CD4-positive, alpha-beta T cell (primary cell): Measurements from ENCODE around the gene SYNE1. TPM values are rescaled to one million over a fixed set of nuclear protein-coding genes. Genes with fewer than 3 reads are reported as not detected.

Experiments used
- ATAC-seq: fragments of 200-7000 bp; cut with Tn5 transposase; one replicate; pipeline ENCODE4 v1.10.0; 2022; ENCODE audit warnings: mild to moderate bottlenecking; ENCODE audit not compliant: poor library complexity
- CTCF ChIA-PET: fragments of 350-600 bp; sonication (Branson Sonifier 250); formaldehyde crosslinking; loops from one replicate; lab custom pipeline; 2021; ENCODE audit warnings: antibody characterized with exemption, inconsistent platforms; lab: Charles Lee
- POLR2A ChIA-PET: fragments of 350-600 bp; sonication (Branson Sonifier 250); formaldehyde crosslinking; loops from one replicate; lab custom pipeline; 2021; ENCODE audit warnings: antibody characterized with exemption, inconsistent platforms; lab: Charles Lee
- DNase-seq, 14 experiments: peaks; one replicate each; pipeline ENCODE4 v3.0.0-alpha.2; 2013 to 2020; ENCODE audit warnings: mixed read lengths in 2 of 14
- H3K27ac ChIP-seq, 2 donors: one replicate each; pipeline versions ENCODE4 v1.5.1 to v1.7.0; 2013; ENCODE audit warnings: low read length in 2 of 2, low read depth in 1 of 2, mild to moderate bottlenecking in 1 of 2
- H3K27me3 ChIP-seq, 2 experiments: 1 replicate in 1 of 2; 2 replicates in 1 of 2; pipeline versions ENCODE4 v1.6.1 to v1.7.0; 2013; ENCODE audit warnings: low read length in 2 of 2, control low read depth in 1 of 2, mild to moderate bottlenecking in 1 of 2, moderate library complexity in 1 of 2; ENCODE audit not compliant: insufficient read depth in 2 of 2, control insufficient read depth in 1 of 2
- H3K36me3 ChIP-seq: one replicate; pipeline ENCODE4 v1.6.1; 2013; ENCODE audit warnings: low read length, control low read depth; ENCODE audit not compliant: insufficient read depth
- H3K4me1 ChIP-seq: one replicate; pipeline ENCODE4 v1.6.1; 2013; ENCODE audit warnings: low read length, control low read depth; ENCODE audit not compliant: insufficient read depth
- H3K4me3 ChIP-seq: one replicate; pipeline ENCODE4 v1.5.1; 2013; ENCODE audit warnings: mild to moderate bottlenecking, low read length, moderate library complexity
- H3K9me3 ChIP-seq, 2 experiments: 1 replicate in 1 of 2; 2 replicates in 1 of 2; pipeline versions ENCODE4 v1.6.1 to v1.7.0; 2013; ENCODE audit warnings: low read length in 2 of 2, mild to moderate bottlenecking in 2 of 2, control low read depth in 1 of 2, moderate library complexity in 1 of 2; ENCODE audit not compliant: control insufficient read depth in 1 of 2, insufficient read depth in 1 of 2
- H3K27ac Mint-ChIP-seq: one replicate; pipeline ENCODE4 v1.8.0; 2020; ENCODE audit warnings: mixed read lengths
- H3K27me3 Mint-ChIP-seq: one replicate; pipeline ENCODE4 v1.8.0; 2021; ENCODE audit warnings: mixed read lengths
- H3K36me3 Mint-ChIP-seq: one replicate; pipeline ENCODE4 v1.8.0; 2021; ENCODE audit warnings: low read depth, mixed read lengths
- H3K4me1 Mint-ChIP-seq: one replicate; pipeline ENCODE4 v1.8.0; 2021; ENCODE audit warnings: low read depth, mixed read lengths
- H3K4me3 Mint-ChIP-seq: one replicate; pipeline ENCODE4 v1.8.0; 2020; ENCODE audit warnings: mild to moderate bottlenecking, mixed read lengths
- H3K9me3 Mint-ChIP-seq: one replicate; pipeline ENCODE4 v1.8.0; 2020; ENCODE audit warnings: mixed read lengths
- CTCF ChIP-seq: fragments of 200-600 bp; IDR thresholded peaks from one replicate; pipeline ENCODE4 v1.8.0; 2022; ENCODE audit warnings: antibody characterized with exemption, mild to moderate bottlenecking
- intact Hi-C, 2 experiments: fragments of 100-400 bp; cut with DNase I in 1 of 2; cut with micrococcal nuclease in 1 of 2; formaldehyde crosslinking; loops; one replicate each; pipeline versions ENCODE4 v1.15.1 to v1.9.0; 2023 to 2025; cut with DNase I, micrococcal nuclease
- total RNA-seq, 174 experiments: library from RNA in 2 of 174; stranded (reverse) in 2 of 174; gene quantifications; one replicate each; pipeline ENCODE4 v1.2.3 and lab custom pipeline; 2021 to 2026

SYNE1 gene
- total RNA-seq, 2 experiments from 2014 or later, result 94.9 to 108 TPM

DNA sequence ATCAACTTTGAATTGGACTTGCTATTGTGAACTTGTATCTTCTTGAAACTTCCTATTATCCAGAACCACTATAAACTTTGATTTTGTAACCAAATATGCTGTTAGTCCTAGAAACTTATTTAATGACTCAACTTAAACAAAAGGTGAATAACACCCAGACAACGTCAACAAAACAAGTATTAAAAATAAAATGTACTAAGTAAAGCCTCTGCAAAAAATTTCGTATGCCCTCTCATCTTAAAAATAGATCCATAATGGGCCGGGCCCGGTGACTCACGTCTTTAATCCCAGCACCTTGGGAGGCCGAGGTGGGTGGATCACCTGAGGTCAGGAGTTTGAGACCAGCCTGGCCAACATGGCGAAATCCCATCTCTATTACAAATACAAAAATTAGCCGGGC is 428.0 kb downstream of the SYNE1 start:
- Histone ChIP-seq H3K27me3 (no peaks in the 10 kb centered on the region), H3K9me3 (no peaks in the 10 kb centered on the region), H3K4me3 (no peak overlapping the region), H3K4me1 (no peaks in the 10 kb centered on the region), H3K27ac (no peak overlapping the region), H3K36me3 (peaks cover 79% of the 10 kb centered on the region)
- no peaks in the 10 kb centered on the region for H3K9me3 Mint-ChIP-seq
- H3K4me1 Mint-ChIP-seq, result peaks cover 10% of the 10 kb centered on the region
- no peak overlapping the region for H3K27ac Mint-ChIP-seq
- intact Hi-C loops, result loop anchor here (5.0 kb wide), 1 partner anchor 148 kb away; no protein-coding TSS in a partner anchor
- ATAC-seq, result no peak
- H3K4me3 Mint-ChIP-seq, result no peak overlapping the region
- H3K36me3 Mint-ChIP-seq, result peaks cover 95% of the 10 kb centered on the region
- CTCF ChIA-PET, result no interaction called here
- DNase-seq, result no peak
- no peaks in the 10 kb centered on the region for H3K27me3 Mint-ChIP-seq
- POLR2A ChIA-PET, result no interaction called here
- no peak for TF ChIP-seq CTCF

DNA sequence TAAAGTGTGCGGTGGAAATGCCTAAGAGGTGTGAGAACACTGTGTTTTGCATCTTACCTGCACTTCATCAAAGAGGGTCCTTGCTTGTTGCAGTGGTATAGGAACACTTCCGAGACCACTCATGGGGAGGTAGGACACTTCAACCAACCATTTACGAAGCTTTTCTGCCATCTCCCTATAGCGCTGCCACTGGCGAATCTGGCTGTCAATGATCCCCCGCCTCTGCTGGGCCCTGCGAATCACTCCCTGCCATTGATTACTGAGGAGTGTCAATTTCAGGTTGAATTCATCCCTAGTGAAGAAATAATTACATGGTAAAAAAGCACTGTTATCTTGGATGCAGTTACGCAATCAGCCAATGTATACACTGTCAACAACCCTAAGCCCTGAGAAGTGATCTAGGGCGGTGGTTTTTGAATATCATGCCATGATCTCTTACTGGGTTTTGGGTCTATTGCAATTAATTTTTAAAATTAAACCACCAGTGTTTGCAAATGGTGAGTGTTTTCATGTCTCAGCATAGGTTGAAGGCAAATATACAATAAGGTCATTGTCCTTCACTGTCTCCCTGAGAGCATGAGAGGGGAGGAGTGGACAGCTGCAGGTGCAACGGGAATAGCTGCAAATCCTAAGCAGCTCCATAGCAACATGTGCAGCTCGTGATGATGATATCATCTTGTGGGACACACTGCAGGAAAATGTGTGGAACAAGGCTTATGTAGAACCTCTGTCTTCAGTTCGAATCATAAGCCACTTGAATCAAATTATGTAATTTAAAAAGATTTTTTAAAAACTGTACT is 429.0 kb downstream of the SYNE1 start:
- Histone ChIP-seq H3K9me3 (no peaks in the 10 kb centered on the region), H3K27me3 (no peaks in the 10 kb centered on the region), H3K4me3 (no peak overlapping the region), H3K36me3 (peaks cover 72% of the 10 kb centered on the region), H3K27ac (no peak overlapping the region), H3K4me1 (no peaks in the 10 kb centered on the region)
- TF ChIP-seq CTCF, result no peak
- POLR2A ChIA-PET, result interaction anchor here (1.2 kb wide), 1 partner anchor 23 kb away, joined by 3 read pairs; no protein-coding TSS in a partner anchor
- intact Hi-C loops, result loop anchor here (5.0 kb wide), 1 partner anchor 149 kb away; no protein-coding TSS in a partner anchor
- Mint-ChIP-seq H3K4me3 (no peak overlapping the region), H3K36me3 (peaks cover 96% of the 10 kb centered on the region), H3K27ac (no peak overlapping the region), H3K4me1 (peaks cover 10% of the 10 kb centered on the region), H3K9me3 (no peaks in the 10 kb centered on the region), H3K27me3 (no peaks in the 10 kb centered on the region)
- CTCF ChIA-PET, result no interaction called here
- DNase-seq (no peak), ATAC-seq (no peak)

DNA sequence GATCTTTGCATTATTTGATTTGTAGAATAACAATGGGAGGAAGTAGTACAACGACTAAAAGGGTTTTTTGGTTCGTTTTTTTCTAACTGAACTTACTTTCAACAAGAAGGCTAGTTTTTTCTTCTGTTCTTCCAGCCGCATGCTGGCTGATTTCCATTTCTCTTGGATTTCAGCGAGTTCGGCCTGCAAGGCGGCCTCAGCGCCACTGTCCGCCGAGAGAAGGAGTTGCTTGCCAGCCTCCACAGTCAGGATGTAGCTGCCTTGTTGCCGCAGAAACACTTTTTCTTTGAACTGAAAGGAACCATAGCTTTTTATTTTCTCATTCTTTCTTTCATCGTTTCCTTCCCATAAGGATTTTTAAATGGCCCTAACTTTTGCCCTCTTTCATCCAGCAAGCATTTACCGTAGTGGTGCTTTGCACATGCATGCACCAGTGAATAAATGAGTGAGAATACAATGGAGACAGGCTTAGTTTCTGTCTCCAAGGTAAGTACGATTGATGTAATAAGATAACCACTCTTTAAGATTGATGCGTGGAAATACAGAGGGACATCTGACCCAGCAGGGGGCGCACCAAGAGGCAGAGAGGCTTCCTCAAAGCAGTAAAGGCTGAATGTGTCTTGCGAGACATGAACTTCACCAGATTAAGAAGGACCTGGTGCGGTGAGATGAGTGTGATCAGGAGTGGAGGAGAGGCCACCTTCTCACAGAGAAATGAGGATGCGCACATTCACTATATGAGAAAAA is 430.9 kb downstream of the SYNE1 start:
- Mint-ChIP-seq H3K4me1 (peaks cover 10% of the 10 kb centered on the region), H3K27ac (no peak overlapping the region)

More for the DNA sequence above, 430.9 kb downstream of the SYNE1 start:
- Histone ChIP-seq H3K27me3 (no peaks in the 10 kb centered on the region), H3K27ac (no peak overlapping the region), H3K4me3 (no peak overlapping the region), H3K9me3 (no peaks in the 10 kb centered on the region), H3K36me3 (peaks cover 65% of the 10 kb centered on the region), H3K4me1 (no peaks in the 10 kb centered on the region)
- no peaks in the 10 kb centered on the region for H3K9me3 Mint-ChIP-seq
- CTCF ChIA-PET, result no interaction called here
- ATAC-seq, result peak; percentile 54
- POLR2A ChIA-PET, result interaction anchor here (0.8 to 1.0 kb wide), 2 partner anchors 21 kb away, joined by 3 to 5 read pairs; no protein-coding TSS in a partner anchor
- H3K36me3 Mint-ChIP-seq, result peaks cover 98% of the 10 kb centered on the region
- H3K4me3 Mint-ChIP-seq, result no peak overlapping the region
- intact Hi-C loops, result loop anchor here (5.0 kb wide), 1 partner anchor 151 kb away; no protein-coding TSS in a partner anchor
- TF ChIP-seq CTCF, result peak; percentile 65
- no peaks in the 10 kb centered on the region for H3K27me3 Mint-ChIP-seq
- DNase-seq, result peak in 13 of 14 experiments; percentile 23 to 72 (median 43)
